Activated gamma-delta T cell treated with anti-CD3 and anti-CD28 coated beads, Interleukin-2, amount 50 U/mL, for 16 hours (primary cell): ENCODE results near the gene COG8.

ENCODE experiments used
- DNase-seq: peaks from one replicate; pipeline ENCODE4 v3.0.0-alpha.2; 2020; ENCODE audit warnings: low read depth

Gene COG8

DNA sequence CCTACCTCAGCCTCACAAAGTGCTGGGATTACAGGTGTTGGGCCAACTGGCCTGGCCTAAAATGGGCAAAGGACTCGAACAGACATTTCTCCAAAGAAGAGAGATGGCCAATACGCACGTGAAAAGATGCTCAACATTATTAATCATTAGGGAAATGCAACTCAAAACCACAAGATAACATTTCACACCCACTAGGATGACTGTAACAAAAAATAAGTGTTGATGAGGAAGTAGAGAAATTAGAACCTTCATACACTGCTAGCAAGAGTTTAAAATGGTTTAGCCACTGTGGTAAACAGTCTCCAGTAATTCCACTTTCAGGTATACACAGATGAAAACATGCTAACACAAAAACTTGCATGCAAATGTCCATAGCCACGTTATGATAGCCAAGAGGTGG is 6.6 kb upstream of the COG8 start:
- no peak for DNase-seq

DNA sequence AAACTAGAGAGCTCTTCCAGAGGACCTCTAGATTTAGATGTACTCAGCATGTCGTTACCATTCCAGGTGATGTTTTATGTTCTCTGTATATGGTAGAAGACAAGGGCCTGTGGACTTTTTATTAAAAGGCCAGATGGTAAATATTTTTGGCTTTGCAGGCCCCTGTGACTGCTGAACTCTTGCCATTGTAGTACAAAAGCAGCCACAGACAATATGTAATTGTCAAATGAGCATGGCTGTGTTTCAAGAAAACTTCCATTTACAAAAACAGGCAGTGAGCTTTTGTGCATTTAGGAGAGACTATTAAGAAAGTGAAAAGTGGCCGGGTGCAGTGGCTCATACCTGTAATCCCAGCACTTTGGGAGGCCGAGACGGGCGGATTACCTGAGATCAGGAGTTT is 4.8 kb upstream of the COG8 start:
- DNase-seq = no peak

DNA sequence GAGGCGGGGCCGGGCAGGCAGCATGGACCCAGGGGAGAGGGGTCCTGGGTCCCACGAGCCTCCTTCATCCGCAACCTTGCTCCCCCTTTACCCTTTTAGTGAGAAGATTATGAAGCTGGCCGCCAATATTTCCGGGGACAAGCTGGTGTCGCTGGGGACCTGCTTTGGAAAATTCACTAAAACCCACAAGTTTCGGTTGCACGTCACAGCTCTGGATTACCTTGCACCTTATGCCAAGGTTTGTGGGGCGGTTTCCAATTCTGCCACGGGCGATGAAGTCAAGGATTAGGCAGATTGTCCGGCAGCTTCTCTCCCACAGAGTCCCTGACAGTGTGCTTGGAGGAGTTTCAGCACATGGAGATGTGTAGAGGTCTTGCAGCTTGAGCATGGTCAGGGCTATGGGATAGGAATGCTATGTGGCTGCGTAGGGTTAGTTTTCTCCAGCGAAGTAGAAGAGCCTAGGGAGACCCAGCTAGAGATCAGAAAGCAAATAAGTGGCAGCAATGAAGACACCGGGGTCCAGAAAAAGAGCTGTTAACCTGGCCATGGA is 806 bp upstream of the COG8 start:
- DNase-seq = no peak

DNA sequence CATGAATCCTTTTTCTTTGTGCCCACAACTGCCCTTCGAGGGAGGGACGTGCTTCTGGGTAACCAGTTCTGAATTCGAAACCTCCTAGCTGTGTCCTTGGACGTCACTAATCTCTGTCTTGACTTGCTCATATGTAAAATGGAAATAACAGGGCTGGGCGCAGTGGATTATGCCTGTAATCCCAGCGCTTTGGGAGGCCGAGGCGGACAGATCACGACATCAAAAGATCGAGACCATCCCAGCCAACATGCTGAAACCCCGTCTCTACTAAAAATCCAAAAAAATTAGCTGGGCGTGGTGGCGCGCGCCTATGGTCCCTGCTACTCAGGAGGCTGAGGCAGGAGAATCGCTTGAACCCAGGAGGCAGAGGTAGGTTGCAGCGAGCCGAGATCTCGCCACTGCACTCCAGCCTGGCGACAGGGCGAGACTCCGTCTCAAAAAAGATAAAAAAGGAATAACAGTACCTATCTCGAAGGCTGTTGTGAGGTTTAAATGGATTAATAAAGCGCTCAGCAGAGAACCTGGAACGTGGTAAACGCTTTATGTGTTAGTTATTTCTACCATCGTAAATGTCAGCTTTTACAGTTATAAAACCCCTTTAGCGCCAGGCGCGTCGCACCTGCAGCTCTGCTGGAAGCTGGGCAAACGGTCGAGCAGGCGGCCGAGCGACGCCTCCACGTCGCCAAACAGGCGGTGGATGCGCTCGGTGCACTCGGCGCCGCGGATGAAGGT is 641 bp downstream of the COG8 start:
- no peak for DNase-seq

DNA sequence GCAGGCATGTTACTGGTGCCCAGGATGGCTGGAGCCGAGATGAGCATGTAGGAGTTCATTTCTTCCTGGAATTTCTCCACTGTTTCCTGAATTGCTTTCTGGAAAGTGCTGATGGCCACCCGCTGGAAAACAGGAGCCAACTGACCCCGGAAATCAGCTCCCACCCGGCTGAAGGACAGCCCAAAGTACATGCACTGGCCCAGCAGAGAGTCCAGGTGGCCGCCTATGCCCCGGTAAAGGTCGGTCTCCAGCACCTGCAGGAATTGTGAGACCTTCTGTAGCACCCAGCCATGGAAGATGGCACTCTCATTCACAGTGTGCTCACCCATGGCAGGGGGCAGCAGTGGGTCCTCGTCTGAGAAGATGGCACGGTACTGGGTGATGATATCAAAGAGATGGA is 4.7 kb downstream of the COG8 start:
- no peak for DNase-seq

DNA sequence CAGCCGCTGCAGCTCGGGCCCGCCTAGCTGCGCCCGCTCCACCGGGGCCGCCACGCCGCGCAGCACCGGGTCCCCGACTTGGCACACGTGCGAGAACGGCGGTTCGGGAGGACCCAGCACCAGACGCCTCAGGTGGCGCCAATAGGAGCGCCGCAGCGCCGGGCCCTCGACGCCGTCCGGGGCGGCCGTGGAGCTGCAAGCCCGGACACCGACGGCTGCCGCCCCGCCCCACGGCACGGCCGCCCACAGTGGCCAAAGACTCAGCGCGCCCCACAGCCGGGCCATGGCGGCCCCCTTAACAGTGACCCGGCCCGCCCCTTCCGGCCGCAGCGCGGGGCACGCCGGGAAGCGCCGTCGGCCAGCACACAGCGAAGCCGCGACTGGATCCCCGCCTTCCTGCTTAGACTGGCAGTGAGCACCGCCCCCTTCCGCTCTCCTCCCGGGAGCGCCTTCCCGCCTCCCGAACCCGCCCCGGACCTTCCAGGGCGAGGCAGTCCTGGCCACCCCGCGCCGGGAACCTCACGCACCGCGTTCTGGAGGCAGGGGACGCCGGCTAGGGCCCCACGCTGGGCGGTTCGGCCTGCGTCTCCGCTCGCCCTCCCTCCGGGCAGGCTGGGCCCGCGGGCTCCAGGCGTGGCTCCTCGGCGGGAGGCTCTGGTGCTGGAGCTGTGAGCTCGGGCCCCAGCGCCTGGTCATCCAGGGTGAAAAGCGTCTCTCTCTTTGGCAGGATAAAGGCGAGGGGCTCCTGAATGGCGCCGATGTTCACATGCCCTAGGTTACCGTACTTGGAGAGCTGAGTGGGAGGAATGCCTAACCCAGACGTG is 8.9 kb downstream of the COG8 start, which contains the start of gene PDF:
Gene PDF (minus strand): TSS at position 303 of the 824 bp plus-strand sequence. CDS start 18 bp downstream, at position 285.
- DNase-seq = peak; percentile 73

DNA sequence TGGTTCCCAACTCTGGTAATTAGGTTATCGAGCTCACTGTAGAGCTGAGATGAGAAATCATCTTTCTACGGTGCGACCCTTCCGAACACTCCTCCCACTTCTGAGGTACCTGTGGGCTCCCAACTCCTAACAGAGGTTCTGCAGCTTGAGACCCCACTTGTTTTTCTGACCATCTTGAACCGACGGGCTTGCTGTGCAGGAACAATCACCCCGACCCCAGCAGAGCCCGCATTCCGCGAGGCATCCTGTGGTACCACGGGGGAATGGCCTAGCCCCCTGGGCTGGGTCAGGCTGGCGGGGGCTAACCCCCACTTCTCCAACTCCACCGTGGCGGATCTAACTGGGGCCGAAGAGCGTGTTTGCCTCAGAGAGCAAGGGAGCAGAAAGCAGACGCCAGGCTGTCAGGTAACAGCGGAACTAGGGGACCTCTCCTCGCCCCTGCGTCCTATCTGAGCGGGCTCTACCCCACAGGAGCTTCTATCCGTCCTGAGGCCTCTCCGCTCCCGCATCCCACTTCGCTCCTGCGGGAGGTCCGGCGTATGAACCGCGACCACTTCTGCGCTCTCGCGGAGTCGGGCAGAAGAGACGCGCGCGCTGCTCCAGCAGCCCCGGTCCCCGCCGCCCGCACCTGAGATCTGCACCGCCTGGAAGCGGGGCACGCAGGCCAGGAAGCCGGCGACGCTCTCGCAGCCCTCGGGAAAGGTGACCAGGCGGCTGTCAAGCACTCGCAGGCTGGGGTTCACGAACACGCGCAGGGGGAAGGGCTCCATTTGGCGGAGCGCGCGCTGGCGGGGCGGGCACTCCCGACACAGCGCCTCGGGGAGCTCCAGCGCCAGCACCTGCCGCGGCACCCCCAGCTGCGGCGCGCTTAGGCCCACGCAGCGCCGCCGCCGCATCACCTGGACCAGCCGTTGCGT is 9.7 kb downstream of the COG8 start:
- DNase-seq = peak; percentile 15

DNA sequence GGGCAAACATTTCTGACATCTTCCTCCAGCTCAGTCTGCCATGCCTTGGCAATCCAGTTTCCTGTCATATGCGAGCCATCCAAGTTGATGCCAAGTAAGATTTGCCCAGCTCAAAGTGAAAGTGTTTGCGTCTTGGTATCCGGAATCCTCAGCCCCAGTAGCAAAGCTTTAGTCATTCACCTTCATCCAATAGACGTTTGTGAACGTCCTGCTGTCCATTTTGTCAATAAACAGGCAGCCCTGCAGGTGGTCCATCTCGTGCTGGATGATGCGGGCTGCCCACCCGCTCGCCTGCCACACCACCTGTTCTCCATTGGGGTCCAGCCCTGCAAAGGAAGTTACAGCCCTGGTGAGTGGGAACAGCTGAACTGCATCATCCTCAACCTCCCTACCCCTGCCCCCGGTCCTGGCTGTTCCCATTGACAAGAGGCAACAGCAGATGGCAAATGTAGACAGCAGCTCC is 10.5 kb downstream of the COG8 start:
- DNase-seq = no peak

DNA sequence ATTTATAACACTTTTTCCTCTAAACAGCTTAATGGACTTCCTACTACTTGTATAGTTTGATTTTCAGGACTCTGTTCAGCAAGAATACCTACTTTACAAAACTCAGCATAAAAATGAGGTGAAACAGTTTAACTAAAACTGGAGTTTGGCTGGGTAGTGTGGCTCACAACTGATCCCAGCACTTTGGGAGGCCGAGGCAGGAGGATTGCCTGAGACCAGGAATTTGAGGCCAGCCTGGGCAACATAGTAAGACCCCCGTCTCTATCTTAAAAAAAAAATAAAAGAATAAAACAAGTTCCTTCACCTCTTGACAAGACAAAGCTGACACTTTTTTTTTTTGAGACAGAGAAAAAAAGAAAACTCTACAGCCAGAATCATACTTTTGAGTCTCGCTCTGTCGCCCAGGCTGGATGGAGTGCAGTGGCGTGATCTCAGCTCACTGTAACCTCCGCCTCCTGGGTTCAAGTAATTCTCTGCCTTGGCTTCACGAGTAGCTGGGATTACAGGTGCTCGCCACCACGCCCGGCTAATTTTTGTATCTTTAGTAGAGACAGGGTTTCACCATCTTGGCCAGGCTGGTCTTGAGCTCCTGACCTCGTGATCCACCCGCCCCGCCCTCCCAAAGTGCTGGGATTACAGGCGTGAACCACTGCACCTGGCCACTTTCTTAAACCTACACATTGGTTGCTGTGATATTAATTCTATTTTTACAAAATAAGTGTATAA is 11.6 kb downstream of the COG8 start:
- no peak for DNase-seq

DNA sequence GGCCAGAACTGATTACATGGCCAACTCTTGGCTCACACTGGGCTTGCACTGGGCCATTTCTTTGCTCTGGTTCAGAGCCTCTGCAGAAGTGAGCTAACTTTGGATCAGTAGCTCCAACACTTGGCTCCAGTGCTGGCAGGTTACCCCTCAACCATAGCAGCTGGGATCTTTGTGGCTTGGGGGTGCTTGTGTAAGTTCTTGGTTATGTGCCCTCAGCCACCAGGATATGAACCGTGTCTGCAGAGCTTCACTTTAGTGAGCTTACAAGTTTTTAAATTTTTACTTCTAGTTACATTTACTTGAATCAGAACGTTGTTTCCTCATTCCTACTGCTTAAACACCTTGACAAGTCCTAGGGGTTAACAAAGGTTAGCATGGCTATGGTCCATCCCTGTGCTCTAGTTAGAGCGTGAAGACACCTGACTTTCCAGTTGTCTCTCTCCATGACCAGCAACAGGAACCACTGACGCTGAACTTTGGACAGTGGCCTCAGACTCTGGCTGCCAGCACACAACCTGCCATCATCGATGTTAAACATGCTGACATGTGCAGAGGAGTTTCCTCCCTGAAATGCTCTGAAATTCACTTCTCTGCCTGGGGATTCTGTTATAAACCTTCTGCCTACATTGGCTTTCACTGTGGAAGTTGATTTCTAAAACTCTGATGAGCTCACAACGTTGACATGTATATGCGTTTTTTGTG is 13.0 kb downstream of the COG8 start:
- DNase-seq = no peak

DNA sequence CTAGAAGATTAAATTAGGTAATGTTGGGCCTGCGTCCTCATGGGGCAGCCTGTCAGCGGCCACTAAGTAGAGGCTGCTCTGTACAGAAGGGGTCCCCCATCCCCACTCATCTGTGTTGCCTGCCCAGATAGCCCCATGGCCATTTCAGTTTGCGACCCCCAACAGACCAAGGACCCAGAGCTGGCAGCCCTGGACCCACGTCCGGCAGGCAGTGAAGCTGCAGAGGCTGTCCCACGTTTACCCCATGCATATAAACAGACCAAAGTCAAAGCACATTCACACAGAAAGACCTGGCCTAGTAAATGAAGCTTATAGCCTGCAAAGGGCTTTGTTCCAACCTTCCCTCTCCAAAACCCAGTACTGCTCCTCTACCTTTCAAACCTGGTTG is 13.6 kb downstream of the COG8 start:
- DNase-seq = no peak

DNA sequence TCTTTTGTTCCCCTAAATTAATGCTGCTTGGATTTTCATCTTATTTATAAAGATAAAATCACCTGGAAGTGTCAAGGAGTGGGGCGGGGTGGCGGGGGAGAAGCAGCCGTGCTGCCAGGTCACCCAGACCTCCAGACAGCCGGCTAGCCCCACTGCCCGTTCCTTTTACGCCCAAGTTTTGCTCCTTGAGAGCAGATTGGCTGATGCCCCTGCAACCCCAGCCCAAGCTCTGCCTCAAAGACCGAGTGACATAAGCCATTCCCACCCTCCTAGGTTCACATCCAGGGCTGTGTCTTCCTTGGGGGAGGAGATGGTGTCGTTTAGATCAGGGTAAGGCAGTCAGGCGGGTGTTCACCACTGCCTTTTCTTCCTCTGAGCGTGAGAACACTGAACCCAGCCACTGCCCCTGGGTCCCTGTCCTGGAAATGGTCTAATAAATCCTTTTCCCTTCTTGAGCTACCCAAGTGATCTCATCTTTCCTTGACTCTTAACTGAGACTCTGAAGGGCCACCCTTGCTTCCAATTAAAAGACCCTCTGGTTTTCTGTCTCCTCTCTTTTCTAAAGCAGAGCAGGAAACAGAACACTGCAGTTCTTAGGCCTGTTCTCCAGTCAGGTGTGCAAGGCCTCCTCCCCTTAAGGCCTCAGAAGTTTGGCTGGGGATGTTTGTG is 14.6 kb downstream of the COG8 start:
- no peak for DNase-seq

DNA sequence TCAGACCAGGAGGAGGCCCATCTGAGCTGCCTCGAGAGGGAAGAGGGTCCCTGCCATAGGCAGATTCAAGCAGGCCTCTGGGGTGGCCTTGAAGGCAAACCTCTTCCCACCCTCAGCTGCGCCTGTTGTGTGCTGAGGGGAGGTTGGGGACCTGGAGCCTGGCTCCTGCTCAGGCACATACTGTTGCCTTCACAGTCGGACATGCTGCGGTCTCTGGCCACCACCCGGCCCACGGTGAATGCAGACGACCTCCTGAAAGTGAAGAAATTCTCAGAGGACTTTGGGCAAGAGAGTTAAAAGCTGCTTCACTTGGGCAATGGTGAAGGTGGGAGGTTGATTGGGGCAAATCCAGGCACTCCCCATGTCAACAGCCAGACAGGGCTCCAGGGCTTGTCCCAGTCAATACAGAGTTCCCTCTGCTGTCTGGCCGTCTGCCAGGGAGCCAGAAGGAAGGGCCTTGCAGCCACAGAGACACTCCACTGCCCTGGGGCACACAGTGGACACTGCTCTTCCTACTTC is 15.3 kb downstream of the COG8 start:
- DNase-seq = no peak

DNA sequence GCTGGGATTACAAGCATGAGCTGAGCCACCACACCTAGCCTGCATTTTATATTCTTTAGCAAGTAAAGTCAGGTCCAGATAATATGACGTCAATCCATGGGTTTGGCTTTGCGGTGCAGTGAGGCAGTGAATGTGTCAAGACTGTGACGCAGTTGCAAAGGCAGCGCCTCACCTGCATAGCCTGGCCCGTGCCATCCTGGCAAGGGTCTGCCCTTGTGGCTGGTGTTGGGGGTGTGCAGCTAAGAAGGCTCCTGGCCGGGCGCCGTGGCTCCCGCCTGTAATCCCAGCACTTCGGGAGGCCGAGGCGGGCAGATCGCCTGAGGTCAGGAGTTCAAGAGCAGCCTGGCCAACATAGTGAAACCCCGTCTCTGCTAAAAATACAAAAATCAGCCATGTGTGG is 15.9 kb downstream of the COG8 start:
- DNase-seq = no peak

DNA sequence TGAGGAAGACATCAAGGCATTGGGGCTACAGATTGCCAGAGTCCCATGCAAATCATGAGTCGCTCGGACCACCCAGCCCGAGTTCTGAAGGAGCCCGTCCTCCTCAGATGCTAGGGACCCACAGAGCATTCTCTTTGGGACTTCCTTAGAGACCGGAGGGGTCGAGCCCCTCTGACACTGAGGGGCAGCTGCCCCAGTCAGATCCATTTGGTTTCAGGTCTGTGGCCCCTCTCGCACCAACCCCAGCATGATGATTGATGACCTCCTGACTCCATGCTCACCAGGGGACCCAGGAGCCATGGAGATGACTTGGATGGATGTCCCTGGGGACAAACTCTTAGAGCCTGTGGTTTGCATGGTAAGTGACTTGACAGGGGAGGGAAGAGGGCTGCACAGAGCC is 17.0 kb downstream of the COG8 start:
- DNase-seq = no peak

DNA sequence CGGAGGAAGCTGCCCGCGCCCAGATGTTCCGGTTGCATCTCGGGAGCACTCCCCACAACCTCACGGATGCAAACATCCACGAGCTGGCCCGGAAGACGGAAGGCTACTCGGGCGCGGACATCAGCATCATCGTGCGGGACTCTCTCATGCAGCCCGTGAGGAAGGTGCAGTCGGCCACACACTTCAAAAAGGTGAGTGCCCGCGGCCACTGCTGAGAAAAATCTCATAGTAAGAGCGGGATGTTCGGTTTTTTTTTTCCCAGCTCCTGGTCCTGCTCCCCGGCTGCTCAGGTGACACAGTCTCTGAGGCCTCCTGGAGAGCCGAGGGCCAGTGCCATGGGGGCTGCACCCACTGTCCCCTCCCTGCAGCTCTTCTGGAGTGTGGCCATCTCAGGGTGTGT is 18.3 kb downstream of the COG8 start:
- no peak for DNase-seq

DNA sequence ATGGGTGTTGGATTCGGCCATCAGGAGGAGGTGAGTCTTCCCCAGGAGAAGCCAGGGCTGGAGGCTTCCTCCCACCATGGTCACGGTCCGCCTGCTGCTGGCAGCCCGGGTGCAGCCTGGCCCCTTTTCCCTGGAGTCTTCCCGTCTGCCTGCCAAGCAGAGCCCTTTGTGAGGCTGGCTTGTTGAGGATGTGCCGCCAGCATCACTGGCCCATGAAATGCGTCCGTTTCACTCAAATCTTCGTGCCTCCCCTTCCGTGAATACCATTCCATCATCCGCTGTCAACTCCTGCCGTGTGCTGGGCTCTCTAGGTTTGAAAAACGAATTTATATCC is 18.7 kb downstream of the COG8 start:
- no peak for DNase-seq

DNA sequence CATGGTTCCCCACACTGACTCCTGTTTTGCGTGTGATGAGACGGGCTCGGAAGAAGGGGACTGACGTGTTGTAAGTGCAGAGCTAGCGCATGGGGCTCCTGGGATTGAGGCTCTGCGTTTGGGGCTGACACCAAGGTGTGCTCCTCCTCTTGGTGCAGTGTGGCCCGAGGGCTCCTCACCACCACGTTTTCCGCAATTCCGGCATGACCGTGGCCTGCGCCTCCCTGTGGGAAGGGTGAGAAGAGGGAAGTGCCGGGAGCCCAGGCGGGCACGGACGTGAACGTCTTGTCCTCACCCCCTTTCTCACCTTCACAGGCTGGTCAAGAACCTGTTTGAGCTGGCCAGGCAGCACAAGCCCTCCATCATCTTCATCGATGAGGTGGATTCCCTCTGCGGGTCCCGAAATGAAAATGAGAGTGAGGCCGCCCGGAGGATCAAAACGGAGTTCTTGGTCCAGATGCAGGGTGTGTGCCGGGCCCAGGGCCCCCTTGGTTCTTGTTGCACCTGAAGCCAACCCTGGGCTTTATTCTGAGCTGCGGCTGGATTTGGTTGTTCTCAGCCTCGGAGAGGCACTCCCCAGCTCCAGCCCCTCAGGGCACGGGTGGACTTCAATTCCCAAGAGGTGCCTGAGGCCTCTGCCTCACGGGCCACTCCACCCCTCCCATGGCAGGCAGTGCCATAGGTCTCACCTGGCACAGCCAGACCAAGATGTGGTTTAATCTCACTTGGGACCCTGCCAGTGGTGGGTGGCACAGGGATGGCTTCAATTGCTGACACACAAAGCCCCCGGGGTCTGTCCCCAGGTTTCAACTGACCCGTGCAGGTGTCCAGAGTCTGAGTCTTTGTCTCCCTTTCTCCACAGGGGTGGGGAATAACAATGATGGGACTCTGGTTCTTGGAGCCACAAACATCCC is 19.3 kb downstream of the COG8 start:
- no peak for DNase-seq

DNA sequence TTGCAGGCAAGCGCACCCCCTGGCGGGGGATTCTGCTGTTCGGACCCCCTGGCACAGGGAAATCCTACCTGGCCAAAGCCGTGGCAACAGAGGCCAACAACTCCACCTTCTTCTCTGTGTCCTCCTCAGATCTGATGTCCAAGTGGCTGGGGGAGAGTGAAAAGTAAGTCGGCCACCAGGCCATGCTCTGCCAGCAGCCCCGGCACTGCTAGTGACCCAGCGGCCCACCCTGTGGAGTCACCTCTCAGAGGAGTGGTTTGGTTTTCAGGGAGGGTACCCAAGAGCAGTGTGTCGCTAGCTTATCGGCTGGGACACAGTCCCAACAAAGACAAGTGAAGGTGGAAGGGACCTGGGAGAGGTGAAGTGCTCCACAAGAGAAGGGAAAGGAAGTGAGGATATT is 20.0 kb downstream of the COG8 start:
- no peak for DNase-seq
